K562 (cell line): ENCODE measurements around the gene SPATA16. TPM values are rescaled to one million over a fixed set of nuclear protein-coding genes. Genes with fewer than 3 reads are reported as not detected.
A peak's percentile ranks its signal among the peaks of the same experiment; 100 is the strongest.

ENCODE experiments used
- ATF3 ChIP-seq, 2 experiments: fragments of 450-650 bp in 1 of 2; sonication (generic) in 1 of 2; formaldehyde crosslinking in 1 of 2; IDR thresholded peaks in 1 of 2; conservative IDR thresholded peaks in 1 of 2; 2 replicates each; pipeline versions ENCODE4 v1.6.1 to v1.8.1; 2016 to 2023; ENCODE audit warnings: mild to moderate bottlenecking in 2 of 2, moderate library complexity in 2 of 2, inconsistent platforms in 1 of 2, missing genetic modification reagents in 1 of 2
- CHD7 ChIP-seq: fragments of 200-600 bp; sonication (generic); IDR thresholded peaks from one replicate; pipeline ENCODE4 v1.6.1; 2012; ENCODE audit warnings: mild to moderate bottlenecking, low read depth, low read length, inconsistent platforms
- COPS2 ChIP-seq: fragments of 450-650 bp; conservative IDR thresholded peaks from 2 replicates; pipeline ENCODE4 v1.6.1; 2016; ENCODE audit warnings: mild to moderate bottlenecking, moderate library complexity
- ETV5 ChIP-seq: sonication (generic); formaldehyde crosslinking; IDR thresholded peaks from 2 replicates; pipeline ENCODE4 v1.4.0; 2020; ENCODE audit warnings: low read depth, mild to moderate bottlenecking, missing genetic modification reagents
- FOSL1 ChIP-seq: fragments of 200-800 bp; sonication (Bioruptor generic); conservative IDR thresholded peaks from 2 replicates; pipeline ENCODE4 v1.6.1; 2016; ENCODE audit warnings: missing genetic modification characterization, missing compliant biosample characterization
- PPARD ChIP-seq: fragments of 250-450 bp; sonication (Bioruptor Pico); IDR thresholded peaks from 2 replicates; pipeline ENCODE4 v1.8.0; 2022; ENCODE audit warnings: inconsistent platforms, mild to moderate bottlenecking, moderate library complexity
- STAG1 ChIP-seq: sonication (generic); formaldehyde crosslinking; IDR thresholded peaks from 2 replicates; pipeline ENCODE4 v1.5.0; 2020; ENCODE audit warnings: missing genetic modification reagents, borderline replicate concordance
- TRIM24 ChIP-seq, 2 experiments: fragments of 450-650 bp; IDR thresholded peaks; 2 replicates each; pipeline ENCODE4 v1.6.1; 2016
- ZNF121 ChIP-seq: sonication (generic); formaldehyde crosslinking; conservative IDR thresholded peaks from 2 replicates; pipeline ENCODE4 v1.8.0; 2022; ENCODE audit warnings: missing genetic modification reagents
- ZNF311 ChIP-seq: fragments of 250-450 bp; sonication (Bioruptor Pico); IDR thresholded peaks from 2 replicates; pipeline ENCODE4 v1.4.0; 2020; ENCODE audit warnings: mild to moderate bottlenecking, moderate library complexity
- ZNF764 ChIP-seq: fragments of 250-450 bp; sonication (Bioruptor Pico); IDR thresholded peaks from 2 replicates; pipeline ENCODE4 v1.4.0; 2020; ENCODE audit warnings: low read depth, mild to moderate bottlenecking, moderate library complexity
- polyA plus RNA-seq, 8 experiments: library from polyadenylated mRNA; depleted of rRNA in 4 of 8; stranded (reverse) in 5 of 8; unstranded in 3 of 8; fragments of >200 nt; fragmentation: Nextera tagmentation in 2 of 8; fragmentation: Illumina TruSeq in 1 of 8; extraction: Ambion mirVana in 2 of 8; extraction: Trizol in 1 of 8; gene quantifications; 2 replicates each; pipeline versions ENCODE4 v1.2.1 to v1.2.3, GENCODE V29; 2011 to 2014; ENCODE audit warnings: inconsistent platforms in 1 of 8, missing spikeins in 1 of 8
- total RNA-seq, 7 experiments: library from RNA; depleted of rRNA in 6 of 7; stranded (reverse); fragments of >200 nt in 6 of 7; fragmentation: Illumina TruSeq in 2 of 7; extraction: Trizol in 2 of 7; gene quantifications; 2 replicates each; pipeline versions ENCODE4 v1.2.1 to v1.2.3, GENCODE V29; 2011 to 2021; ENCODE audit warnings: low replicate concordance in 1 of 7
- TF ChIP-seq, protein P1 (sequence below), 3 experiments: fragments of 200-800 bp in 1 of 3; fragments of 250-450 bp in 1 of 3; fragments of 450-650 bp in 1 of 3; sonication (Bioruptor Pico) in 1 of 3; sonication (Bioruptor generic) in 1 of 3; formaldehyde crosslinking in 1 of 3; IDR thresholded peaks; 2 replicates each; pipeline versions ENCODE4 v1.6.1 to v1.8.0; 2016 to 2022; ENCODE audit warnings: mild to moderate bottlenecking in 2 of 3, missing genetic modification characterization in 2 of 3, missing compliant biosample characterization in 1 of 3, moderate library complexity in 1 of 3

SPATA16 gene
- total and polyA plus RNA-seq, 9 of the 15 experiments (the other 6 are each of a cell fraction or from before 2014, with no cell fraction given) = not detected

DNA sequence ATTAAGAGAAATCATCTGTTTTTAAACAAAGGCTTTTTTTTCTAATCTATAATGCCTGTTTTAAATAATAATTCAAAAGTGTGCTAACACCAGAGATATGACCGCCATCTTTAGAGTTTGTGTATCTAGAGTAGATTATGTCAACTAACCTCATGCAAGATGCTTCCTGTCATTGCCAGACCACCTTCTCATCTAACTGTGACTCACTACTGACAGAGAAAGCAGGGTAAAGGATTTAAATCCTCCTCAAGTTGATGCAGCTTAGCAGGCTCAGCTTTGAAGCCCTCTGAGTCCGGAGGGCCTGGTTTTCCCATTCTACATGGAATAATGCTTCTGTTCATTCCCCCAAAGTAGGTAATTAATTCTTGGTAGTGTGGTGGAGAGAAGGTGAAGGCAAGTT, 282.0 kb downstream of the SPATA16 start (continued):
- TF ChIP-seq PPARD (CRISPR knock-in tag) (no peak), FOSL1 (tag) (peak; percentile 43; the same call in 1 of the 2 replicates), COPS2 (no peak), TRIM24 (IDR thresholded peaks at IDR 0.05) (no peak), ETV5 (CRISPR knock-in tag) (no peak), ZNF311 (CRISPR knock-in tag) (no peak), CHD7 (no peak), ZNF121 (CRISPR knock-in tag) (no peak), STAG1 (no peak), ZNF764 (no peak), ATF3 (IDR thresholded peaks at IDR 0.05) (peak; percentile 22; the same call in 1 of the 2 replicates), ATF3 (CRISPR knock-in tag; conservative IDR thresholded peaks at IDR 0.05) (no peak)
- TF ChIP-seq, protein P1, sequence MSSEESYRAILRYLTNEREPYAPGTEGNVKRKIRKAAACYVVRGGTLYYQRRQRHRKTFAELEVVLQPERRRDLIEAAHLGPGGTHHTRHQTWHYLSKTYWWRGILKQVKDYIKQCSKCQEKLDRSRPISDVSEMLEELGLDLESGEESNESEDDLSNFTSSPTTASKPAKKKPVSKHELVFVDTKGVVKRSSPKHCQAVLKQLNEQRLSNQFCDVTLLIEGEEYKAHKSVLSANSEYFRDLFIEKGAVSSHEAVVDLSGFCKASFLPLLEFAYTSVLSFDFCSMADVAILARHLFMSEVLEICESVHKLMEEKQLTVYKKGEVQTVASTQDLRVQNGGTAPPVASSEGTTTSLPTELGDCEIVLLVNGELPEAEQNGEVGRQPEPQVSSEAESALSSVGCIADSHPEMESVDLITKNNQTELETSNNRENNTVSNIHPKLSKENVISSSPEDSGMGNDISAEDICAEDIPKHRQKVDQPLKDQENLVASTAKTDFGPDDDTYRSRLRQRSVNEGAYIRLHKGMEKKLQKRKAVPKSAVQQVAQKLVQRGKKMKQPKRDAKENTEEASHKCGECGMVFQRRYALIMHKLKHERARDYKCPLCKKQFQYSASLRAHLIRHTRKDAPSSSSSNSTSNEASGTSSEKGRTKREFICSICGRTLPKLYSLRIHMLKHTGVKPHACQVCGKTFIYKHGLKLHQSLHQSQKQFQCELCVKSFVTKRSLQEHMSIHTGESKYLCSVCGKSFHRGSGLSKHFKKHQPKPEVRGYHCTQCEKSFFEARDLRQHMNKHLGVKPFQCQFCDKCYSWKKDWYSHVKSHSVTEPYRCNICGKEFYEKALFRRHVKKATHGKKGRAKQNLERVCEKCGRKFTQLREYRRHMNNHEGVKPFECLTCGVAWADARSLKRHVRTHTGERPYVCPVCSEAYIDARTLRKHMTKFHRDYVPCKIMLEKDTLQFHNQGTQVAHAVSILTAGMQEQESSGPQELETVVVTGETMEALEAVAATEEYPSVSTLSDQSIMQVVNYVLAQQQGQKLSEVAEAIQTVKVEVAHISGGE (CRISPR knock-in tag; IDR thresholded peaks at IDR 0.05) = no peak
